Body of pancreas (tissue), 4 donors: ENCODE results near the gene VRK1. TPM values are rescaled to one million over a fixed set of nuclear protein-coding genes. Genes with fewer than 3 reads are reported as not detected.
A peak's percentile ranks its signal among the peaks of the same experiment; 100 is the strongest.

Experiments used
- ATAC-seq: fragments of 150-250 bp; one replicate; pipeline ENCODE4 v1.9.1; 2016
- DNase-seq, 4 donors: peaks; one replicate each; pipeline ENCODE4 v3.0.0-alpha.2; 2019
- H3K27ac ChIP-seq, 4 donors: fragments of 200-600 bp; sonication (generic); 1 replicate in 3 of 4; 2 replicates in 1 of 4; pipeline versions ENCODE4 v1.5.1 to v1.6.1; 2016 to 2019; ENCODE audit warnings: mild to moderate bottlenecking in 1 of 4, mixed read lengths in 1 of 4, moderate library complexity in 1 of 4
- H3K27me3 ChIP-seq, 2 donors: fragments of 200-600 bp; sonication (generic); one replicate each; pipeline ENCODE4 v1.6.0; 2016; ENCODE audit warnings: mild to moderate bottlenecking in 1 of 2
- H3K36me3 ChIP-seq, 2 donors: fragments of 200-600 bp; sonication (generic); replicated peaks in 1 of 2; 2 replicates each; pipeline ENCODE4 v1.5.1; 2016; ENCODE audit warnings: low read depth in 2 of 2; ENCODE audit not compliant: insufficient read depth in 1 of 2
- H3K4me1 ChIP-seq: fragments of 200-600 bp; sonication (generic); one replicate; pipeline ENCODE4 v1.6.0; 2016
- H3K4me3 ChIP-seq, 2 donors: fragments of 200-600 bp; sonication (generic); 1 replicate in 1 of 2; 2 replicates in 1 of 2; pipeline ENCODE4 v1.5.1; 2016 to 2019
- H3K9me3 ChIP-seq, 3 donors: fragments of 200-600 bp; sonication (generic); 1 replicate in 2 of 3; 2 replicates in 1 of 3; pipeline ENCODE4 v1.5.1; 2016
- POLR2A ChIP-seq, 3 donors: fragments of 450-650 bp; IDR thresholded peaks; one replicate each; pipeline ENCODE4 v1.6.1; 2016; ENCODE audit warnings: antibody characterized with exemption in 3 of 3, mild to moderate bottlenecking in 2 of 3
- WGBS, 2 donors: methylation state at CpG; one replicate each; pipeline ENCODE4 v1.1.5; 2017; 5-methylcytosine and 5-hydroxymethylcytosine counted together
- intact Hi-C: fragments of 100-400 bp; cut with DNase I; formaldehyde crosslinking; loops from one replicate; pipeline ENCODE4 v1.15.1; 2023
- total RNA-seq, 2 donors: library from RNA; depleted of rRNA; stranded (reverse); fragments of >200 nt; gene quantifications; one replicate each; pipeline ENCODE4 v1.1.0, GENCODE V29; 2016
- TF ChIP-seq, protein P1 (sequence below), 7 experiments: fragments of 450-650 bp in 4 of 7; fragments of 200-600 bp in 3 of 7; sonication (generic) in 3 of 7; IDR thresholded peaks; one replicate each; pipeline ENCODE4 v1.5.1; 2016 to 2019; ENCODE audit warnings: antibody characterized with exemption in 7 of 7

The VRK1 gene
- total RNA-seq, 2 donors from 2014 or later = 5.6 to 10.4 TPM

DNA sequence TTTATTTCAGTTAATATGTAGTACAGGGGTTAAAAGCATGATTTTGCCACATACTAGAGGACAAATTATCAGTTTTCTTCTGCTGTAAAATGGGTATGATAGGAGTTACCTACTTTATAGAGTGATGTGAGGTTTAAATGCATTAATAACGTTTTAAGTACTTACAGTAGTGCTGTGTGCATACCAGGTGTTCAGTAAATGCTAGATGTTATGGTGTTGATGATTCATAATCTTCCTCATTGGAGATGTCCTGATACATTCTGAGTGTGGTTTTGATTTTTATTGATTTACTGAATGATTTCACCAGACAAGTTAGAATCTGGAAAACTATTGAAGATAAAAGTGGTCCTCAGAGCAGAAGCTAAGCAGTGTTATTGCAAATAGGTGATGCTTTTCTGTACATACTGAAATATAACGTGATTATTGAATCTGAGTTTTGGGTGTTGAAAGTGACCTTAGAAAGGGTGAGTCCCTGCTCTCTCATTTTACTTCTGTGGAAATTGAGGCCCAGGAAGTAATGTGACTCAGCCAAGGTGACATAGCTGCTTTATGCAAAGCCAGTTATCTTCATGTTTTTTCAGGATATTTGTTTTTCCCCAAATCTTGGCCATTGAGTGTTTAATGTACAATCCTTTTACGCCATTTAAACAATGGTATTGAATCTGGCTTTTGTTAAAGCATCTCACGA is 54.7 kb downstream of the VRK1 start:
- no peak for TF ChIP-seq POLR2A (IDR thresholded peaks at IDR 0.05)
- Histone ChIP-seq H3K27ac (no peak overlapping the region), H3K27me3 (no peaks in the 10 kb centered on the region), H3K4me1 (no peaks in the 10 kb centered on the region), H3K4me3 (no peak overlapping the region), H3K36me3 (no peaks in the 10 kb centered on the region), H3K9me3 (no peaks in the 10 kb centered on the region)
- ATAC-seq (no peak), DNase-seq (no peak)
- 71 to 73% methylated on average over 4 of the region's 4 CpGs for WGBS, 2 donors
- intact Hi-C loops = no loop called here

- no peak overlapping the region for H3K27ac ChIP-seq
- WGBS, 2 donors = 27 to 30% methylated on average over 4 of the region's 4 CpGs
- ATAC-seq = no peak
- intact Hi-C loops = no loop called here
- no peaks in the 10 kb centered on the region for H3K4me1 ChIP-seq
- H3K9me3 ChIP-seq = no peaks in the 10 kb centered on the region
- no peak overlapping the region for H3K4me3 ChIP-seq
- peak in 2 of 4 donors; percentile 7 to 13 for DNase-seq
- H3K36me3 ChIP-seq = no peaks in the 10 kb centered on the region
- TF ChIP-seq, protein P1, sequence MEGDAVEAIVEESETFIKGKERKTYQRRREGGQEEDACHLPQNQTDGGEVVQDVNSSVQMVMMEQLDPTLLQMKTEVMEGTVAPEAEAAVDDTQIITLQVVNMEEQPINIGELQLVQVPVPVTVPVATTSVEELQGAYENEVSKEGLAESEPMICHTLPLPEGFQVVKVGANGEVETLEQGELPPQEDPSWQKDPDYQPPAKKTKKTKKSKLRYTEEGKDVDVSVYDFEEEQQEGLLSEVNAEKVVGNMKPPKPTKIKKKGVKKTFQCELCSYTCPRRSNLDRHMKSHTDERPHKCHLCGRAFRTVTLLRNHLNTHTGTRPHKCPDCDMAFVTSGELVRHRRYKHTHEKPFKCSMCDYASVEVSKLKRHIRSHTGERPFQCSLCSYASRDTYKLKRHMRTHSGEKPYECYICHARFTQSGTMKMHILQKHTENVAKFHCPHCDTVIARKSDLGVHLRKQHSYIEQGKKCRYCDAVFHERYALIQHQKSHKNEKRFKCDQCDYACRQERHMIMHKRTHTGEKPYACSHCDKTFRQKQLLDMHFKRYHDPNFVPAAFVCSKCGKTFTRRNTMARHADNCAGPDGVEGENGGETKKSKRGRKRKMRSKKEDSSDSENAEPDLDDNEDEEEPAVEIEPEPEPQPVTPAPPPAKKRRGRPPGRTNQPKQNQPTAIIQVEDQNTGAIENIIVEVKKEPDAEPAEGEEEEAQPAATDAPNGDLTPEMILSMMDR (IDR thresholded peaks at IDR 0.05) = peak; percentile 13 to 62 (median 55)
- no peak for TF ChIP-seq POLR2A (IDR thresholded peaks at IDR 0.05)
- no peaks in the 10 kb centered on the region for H3K27me3 ChIP-seq
These were observed 55.7 kb downstream of the VRK1 start for GRCh38 chr14:96852823-96853422.

DNA sequence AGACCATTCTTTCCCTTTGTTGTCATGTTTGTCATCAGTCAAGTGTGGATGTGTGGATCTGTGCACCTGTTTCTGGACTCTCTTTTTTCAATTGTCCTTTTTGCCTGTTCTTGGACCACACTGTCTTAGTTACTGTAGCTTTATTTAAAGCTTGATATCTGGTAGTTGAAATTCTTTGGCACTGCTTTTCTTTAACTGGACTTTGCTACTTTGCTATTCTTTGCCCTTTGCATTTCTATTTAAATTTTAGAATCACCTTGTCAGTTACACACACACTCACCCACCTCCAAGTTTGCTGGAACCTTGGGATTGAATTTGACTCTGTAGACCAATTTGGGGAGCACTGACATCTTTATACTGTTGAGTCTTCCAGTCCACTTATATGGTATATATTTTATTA is 61.5 kb downstream of the VRK1 start:
- Histone ChIP-seq H3K36me3 (no peaks in the 10 kb centered on the region), H3K4me1 (no peaks in the 10 kb centered on the region), H3K27ac (no peak overlapping the region), H3K27me3 (no peaks in the 10 kb centered on the region), H3K4me3 (no peak overlapping the region), H3K9me3 (no peaks in the 10 kb centered on the region)
- intact Hi-C loops = no loop called here
- DNase-seq (no peak), ATAC-seq (no peak)
- TF ChIP-seq, protein P1 (IDR thresholded peaks at IDR 0.05) = no peak
- no peak for TF ChIP-seq POLR2A (IDR thresholded peaks at IDR 0.05)

DNA sequence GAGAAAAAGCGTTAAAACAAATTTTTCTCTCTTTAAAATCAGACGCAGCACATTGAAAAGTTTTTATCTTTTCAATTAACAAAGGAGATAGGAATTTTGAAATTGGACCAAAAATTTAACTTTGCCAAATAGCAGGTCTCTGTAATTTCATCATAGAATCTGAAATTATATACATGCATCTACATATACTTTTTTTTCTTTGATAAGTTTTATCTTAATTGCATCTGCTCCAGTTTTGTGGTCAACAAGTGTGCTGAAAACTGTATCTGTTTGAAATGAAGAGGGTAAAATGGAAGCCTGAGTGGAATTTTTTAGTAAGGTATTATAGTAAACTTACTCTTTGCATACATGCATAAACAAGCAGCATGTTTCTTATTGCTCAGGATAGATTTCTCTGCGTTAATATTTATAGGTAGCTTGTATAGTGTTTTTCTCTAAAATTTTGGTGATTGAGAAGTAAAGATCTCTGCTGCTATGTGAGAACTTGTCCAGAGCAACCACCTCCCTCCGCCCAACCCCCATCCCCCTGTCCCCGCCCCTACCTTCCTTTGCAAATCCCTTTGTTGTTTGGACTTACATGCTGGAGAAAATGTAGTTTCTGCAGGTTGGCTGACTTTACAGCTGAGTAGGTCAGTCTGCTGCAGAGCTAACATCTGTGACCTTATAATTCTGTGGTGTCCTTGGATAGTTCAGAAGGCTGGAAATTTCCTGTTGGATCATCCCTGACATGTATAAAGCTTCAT is 64.6 kb downstream of the VRK1 start:
- WGBS, 2 donors = 79 to 84% methylated on average over 5 of the region's 5 CpGs
- TF ChIP-seq, protein P1 (IDR thresholded peaks at IDR 0.05) = no peak
- no peak for TF ChIP-seq POLR2A (IDR thresholded peaks at IDR 0.05)
- H3K4me3 ChIP-seq = no peak overlapping the region
- H3K27ac ChIP-seq = no peak overlapping the region
- no peak for ATAC-seq
- intact Hi-C loops = no loop called here
- no peaks in the 10 kb centered on the region for H3K9me3 ChIP-seq
- DNase-seq = no peak
- H3K27me3 ChIP-seq = no peaks in the 10 kb centered on the region
- H3K36me3 ChIP-seq = no peaks in the 10 kb centered on the region
- no peaks in the 10 kb centered on the region for H3K4me1 ChIP-seq

DNA sequence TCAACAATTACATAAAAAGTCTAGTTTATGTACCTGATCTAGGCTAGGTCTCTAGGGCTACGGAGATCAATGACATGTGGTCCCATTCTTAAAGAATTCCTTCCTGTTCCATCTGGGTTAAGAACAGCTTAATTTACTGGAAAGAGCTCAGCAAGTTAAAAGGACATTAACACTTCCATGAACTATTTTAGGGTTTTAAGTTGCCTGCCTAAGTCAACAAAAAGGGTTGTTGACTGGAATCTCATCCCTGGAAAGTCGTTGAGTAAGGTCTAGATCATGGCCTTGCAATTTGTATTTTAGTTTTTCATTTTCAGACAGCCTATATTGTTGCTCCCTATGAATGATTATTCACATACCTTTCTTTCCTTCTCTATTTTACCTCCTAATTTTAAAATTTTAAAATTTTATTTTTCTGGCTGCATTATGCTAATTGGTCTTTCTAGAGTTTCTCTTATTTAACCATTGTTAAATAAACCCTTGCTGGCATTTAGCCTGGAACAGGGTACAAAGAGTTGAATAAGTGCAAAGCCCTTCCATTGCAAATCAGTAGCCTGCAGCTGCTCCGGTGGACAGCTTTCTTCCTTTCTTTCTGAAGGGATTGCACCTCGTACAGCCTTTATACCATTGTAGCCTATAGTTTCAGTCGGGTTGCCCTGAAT is 66.3 kb downstream of the VRK1 start:
- H3K4me1 ChIP-seq = no peaks in the 10 kb centered on the region
- intact Hi-C loops = no loop called here
- no peak for ATAC-seq
- 83 to 85% methylated on average over 5 of the region's 5 CpGs for WGBS, 2 donors
- no peak overlapping the region for H3K4me3 ChIP-seq
- no peak for DNase-seq
- no peaks in the 10 kb centered on the region for H3K36me3 ChIP-seq
- H3K27me3 ChIP-seq = no peaks in the 10 kb centered on the region
- TF ChIP-seq, protein P1 (IDR thresholded peaks at IDR 0.05) = no peak
- no peak for TF ChIP-seq POLR2A (IDR thresholded peaks at IDR 0.05)
- no peaks in the 10 kb centered on the region for H3K9me3 ChIP-seq
- no peak overlapping the region for H3K27ac ChIP-seq
